Activated T-cell treated with anti-CD3 and anti-CD28 coated beads, Interleukin-2, amount 50 U/mL, for 72 hours (primary cell): ENCODE results near the gene DNAH10. TPM values are rescaled to one million over a fixed set of nuclear protein-coding genes. Genes with fewer than 3 reads are reported as not detected.
A peak's percentile ranks its signal among the peaks of the same experiment; 100 is the strongest.
"Not testable (repeated sequence)": the region's sequence is repeated elsewhere in the genome, so short reads cannot be mapped to it uniquely, and the experiment has no call there.

ENCODE experiments used
- ATAC-seq, 2 donors: fragments of 150-1000 bp; cut with Tn5 transposase; replicated peaks in 1 of 2; 2 replicates each; pipeline ENCODE4 v1.10.0; 2021; ENCODE audit warnings: moderate library complexity in 2 of 2, mild to moderate bottlenecking in 1 of 2
- DNase-seq, 2 donors: peaks; one replicate each; pipeline ENCODE4 v3.0.0; 2021 to 2022; ENCODE audit warnings: mixed read lengths in 1 of 2
- H3K27ac Mint-ChIP-seq: one replicate; pipeline ENCODE4 v1.8.0; 2022; ENCODE audit warnings: mild to moderate bottlenecking, moderate library complexity, mixed read lengths
- H3K27me3 Mint-ChIP-seq: one replicate; pipeline ENCODE4 v1.8.0; 2022; ENCODE audit warnings: low read depth, mixed read lengths
- H3K36me3 Mint-ChIP-seq, 2 donors: one replicate each; pipeline ENCODE4 v1.8.0; 2022; ENCODE audit warnings: mixed read lengths in 2 of 2, mild to moderate bottlenecking in 1 of 2; ENCODE audit not compliant: insufficient read depth in 2 of 2
- H3K4me1 Mint-ChIP-seq: one replicate; pipeline ENCODE4 v1.8.0; 2022; ENCODE audit warnings: low read depth, mixed read lengths
- H3K4me3 Mint-ChIP-seq, 2 donors: one replicate each; pipeline ENCODE4 v1.8.0; 2022; ENCODE audit warnings: mild to moderate bottlenecking in 2 of 2, mixed read lengths in 2 of 2, moderate library complexity in 2 of 2
- H3K9me3 Mint-ChIP-seq, 2 donors: one replicate each; pipeline ENCODE4 v1.8.0; 2022; ENCODE audit warnings: mixed read lengths in 2 of 2
- total RNA-seq, 2 donors: library from RNA; stranded (reverse); gene quantifications; one replicate each; pipeline ENCODE4 v1.2.3, GENCODE V29; 2022

Gene DNAH10
- total RNA-seq, 2 donors from 2014 or later, result 0.44 to 0.46 TPM

DNA sequence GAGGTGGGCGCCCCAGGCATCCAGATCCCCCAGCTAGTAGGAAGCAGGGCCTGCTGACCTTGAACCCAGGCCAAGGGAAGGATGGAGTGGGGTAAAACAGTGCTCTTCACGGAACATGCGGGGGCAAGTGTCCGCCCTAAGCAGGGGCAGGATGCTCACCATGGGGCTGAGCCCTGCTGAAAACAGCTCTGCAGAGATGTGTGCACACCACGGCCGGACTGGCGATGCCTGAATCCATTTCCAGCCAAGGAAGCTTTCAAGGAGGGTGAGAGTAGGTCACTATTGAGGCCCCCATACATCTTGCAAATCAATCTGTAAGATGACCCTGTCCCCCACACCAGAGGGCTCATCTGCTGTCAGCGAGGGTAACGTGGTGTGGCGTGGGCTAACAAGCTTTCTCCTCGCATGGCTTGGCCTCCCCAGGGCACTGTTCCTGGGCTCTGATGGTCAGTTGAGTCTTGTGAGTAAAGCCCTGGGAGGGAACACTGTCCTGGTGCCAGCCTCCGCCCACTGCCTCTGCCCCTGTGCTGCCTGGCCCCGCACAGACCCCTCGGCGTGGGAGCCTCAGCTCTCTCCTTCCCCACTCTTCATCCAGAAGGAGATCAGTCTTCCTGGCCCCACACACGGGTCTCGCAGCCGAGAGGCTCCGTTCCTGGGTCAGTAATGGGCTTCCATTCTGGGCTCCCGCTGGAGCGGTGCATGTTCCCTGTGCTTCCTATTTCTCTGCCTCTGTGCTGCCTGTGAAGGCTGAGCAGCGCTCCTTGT, 141.4 kb downstream of the DNAH10 start:
- H3K36me3 Mint-ChIP-seq, result no peaks in the 10 kb centered on the region
- no peak for ATAC-seq
- no peak for DNase-seq
- H3K27ac Mint-ChIP-seq, result no peak overlapping the region
- no peaks in the 10 kb centered on the region for H3K27me3 Mint-ChIP-seq
- H3K9me3 Mint-ChIP-seq, result no peaks in the 10 kb centered on the region
- H3K4me3 Mint-ChIP-seq, result no peak overlapping the region
- H3K4me1 Mint-ChIP-seq, result peaks cover 15% of the 10 kb centered on the region

DNA sequence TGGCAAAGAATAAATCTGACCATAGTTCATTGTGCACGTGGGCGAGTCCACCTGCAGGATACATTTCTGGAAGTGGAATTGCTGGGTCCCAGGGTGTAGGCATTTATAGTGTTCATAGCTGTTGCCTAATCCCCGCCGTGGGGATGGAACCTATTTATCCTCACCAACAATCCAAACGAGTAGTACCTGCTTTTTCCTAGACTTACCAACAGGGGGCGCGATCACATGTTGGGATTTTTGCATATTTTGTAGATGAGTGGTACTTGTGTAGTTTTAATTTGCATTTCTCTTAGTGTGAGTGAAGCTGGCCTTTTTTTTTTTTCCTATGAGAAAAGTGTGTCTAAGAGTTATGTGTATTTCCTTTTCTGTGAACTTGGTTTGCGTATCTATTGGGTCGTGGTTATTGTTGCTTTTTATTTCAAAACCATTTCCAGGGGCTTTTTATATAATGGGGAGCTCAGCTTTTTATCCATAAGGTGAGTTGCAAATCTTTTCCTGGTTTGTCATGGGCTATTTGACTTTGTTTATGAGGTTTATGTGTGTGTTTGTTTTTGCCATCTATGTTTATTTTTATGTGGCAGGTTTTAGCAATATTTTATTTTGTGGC, 143.3 kb downstream of the DNAH10 start:
- H3K36me3 Mint-ChIP-seq, result no peaks in the 10 kb centered on the region
- H3K27ac Mint-ChIP-seq, result peak overlapping the region; percentile 25
- H3K4me3 Mint-ChIP-seq, result no peak overlapping the region
- DNase-seq, result peak; percentile 55 to 74
- H3K27me3 Mint-ChIP-seq, result no peaks in the 10 kb centered on the region
- no peaks in the 10 kb centered on the region for H3K9me3 Mint-ChIP-seq
- peak; percentile 49 to 72 for ATAC-seq
- peaks cover 15% of the 10 kb centered on the region for H3K4me1 Mint-ChIP-seq

- no peaks in the 10 kb centered on the region for H3K36me3 Mint-ChIP-seq
Measured at GRCh38 chr12:123906711-123907420, 144.8 kb downstream of the DNAH10 start.

DNA sequence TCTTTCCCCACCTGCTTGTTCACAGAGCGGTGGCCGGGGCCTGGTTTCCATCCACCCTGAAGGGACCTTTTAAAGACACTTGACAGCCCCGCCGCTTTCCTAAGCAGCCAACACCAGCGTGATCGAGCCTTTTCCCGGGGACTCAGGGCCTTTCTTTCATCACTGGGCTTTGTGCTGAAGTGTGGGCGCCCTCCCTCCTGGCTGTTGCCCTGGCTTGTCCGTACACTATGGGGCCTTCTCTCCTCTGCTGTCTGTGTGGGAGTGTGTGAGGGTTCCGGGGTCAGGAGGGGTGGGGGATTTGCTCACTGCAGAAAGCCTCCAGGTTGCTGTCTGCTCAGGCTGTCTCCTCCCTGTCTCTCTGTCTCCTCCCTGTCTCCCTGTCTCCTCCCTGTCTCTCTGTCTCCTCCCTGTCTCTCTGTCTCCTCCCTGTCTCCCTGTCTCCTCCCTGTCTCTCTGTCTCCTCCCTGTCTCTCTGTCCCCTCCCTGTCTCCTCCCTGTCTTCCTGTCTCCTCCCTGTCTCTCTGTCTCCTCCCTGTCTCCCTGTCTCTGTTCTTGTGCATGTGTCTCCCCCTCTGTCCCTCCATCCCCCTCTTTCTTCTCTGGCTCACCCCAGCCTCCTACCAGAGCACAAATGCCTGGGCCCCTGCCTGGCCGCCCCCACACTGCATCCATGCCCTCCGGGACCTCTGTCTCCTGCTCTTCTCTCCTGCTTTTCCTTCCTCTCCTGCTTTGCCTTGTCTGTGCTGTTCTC, 145.8 kb downstream of the DNAH10 start:
- peaks cover 11% of the 10 kb centered on the region for H3K4me1 Mint-ChIP-seq
- no peak overlapping the region for H3K4me3 Mint-ChIP-seq
- no peak for ATAC-seq
- no peaks in the 10 kb centered on the region for H3K36me3 Mint-ChIP-seq
- no peaks in the 10 kb centered on the region for H3K9me3 Mint-ChIP-seq
- H3K27ac Mint-ChIP-seq, result no peak overlapping the region
- H3K27me3 Mint-ChIP-seq, result no peaks in the 10 kb centered on the region
- no peak for DNase-seq

More at GRCh38 chr12:123906711-123907420, 144.8 kb downstream of the DNAH10 start:
- no peaks in the 10 kb centered on the region for H3K9me3 Mint-ChIP-seq
- ATAC-seq (no peak), DNase-seq (no peak)
- H3K4me1 Mint-ChIP-seq, result peaks cover 11% of the 10 kb centered on the region
- H3K27me3 Mint-ChIP-seq, result no peaks in the 10 kb centered on the region
- no peak overlapping the region for H3K27ac Mint-ChIP-seq
- no peak overlapping the region for H3K4me3 Mint-ChIP-seq

- Mint-ChIP-seq H3K27ac (no peak overlapping the region), H3K4me3 (no peak overlapping the region)
- ATAC-seq, result no peak
Measured at GRCh38 chr12:123908884-123909725, 147.0 kb downstream of the DNAH10 start.

DNA sequence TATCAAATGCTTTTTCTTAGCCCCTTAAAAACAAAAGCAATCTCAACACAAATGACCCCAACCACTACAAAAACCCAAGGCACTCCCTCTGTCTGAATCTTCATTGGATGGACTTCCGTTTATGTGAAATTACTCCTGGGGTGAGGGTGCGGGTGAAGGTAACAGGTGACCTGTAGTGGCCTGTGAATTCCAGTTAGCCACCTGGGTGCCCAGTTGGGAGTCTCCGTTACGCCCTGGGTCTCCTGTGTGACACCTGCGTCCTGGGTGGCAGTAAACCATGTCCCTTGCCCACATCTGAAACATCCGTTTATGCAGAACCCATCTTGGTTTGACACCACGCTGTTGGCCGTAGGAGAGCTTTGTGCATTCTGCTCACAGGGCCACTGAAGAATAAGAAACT, 148.0 kb downstream of the DNAH10 start:
- H3K27ac Mint-ChIP-seq, result no peak overlapping the region
- peaks cover under 1% of the 10 kb centered on the region for H3K27me3 Mint-ChIP-seq
- H3K4me3 Mint-ChIP-seq, result no peak overlapping the region
- no peak for DNase-seq
- ATAC-seq, result peak in 1 of 2 donors; percentile 10
- H3K36me3 Mint-ChIP-seq, result no peaks in the 10 kb centered on the region
- H3K4me1 Mint-ChIP-seq, result peaks cover 11% of the 10 kb centered on the region
- no peaks in the 10 kb centered on the region for H3K9me3 Mint-ChIP-seq

More at GRCh38 chr12:123908884-123909725, 147.0 kb downstream of the DNAH10 start:
- DNase-seq, result no peak
- peaks cover 11% of the 10 kb centered on the region for H3K4me1 Mint-ChIP-seq
- no peaks in the 10 kb centered on the region for H3K9me3 Mint-ChIP-seq
- H3K36me3 Mint-ChIP-seq, result no peaks in the 10 kb centered on the region
- H3K27me3 Mint-ChIP-seq, result no peaks in the 10 kb centered on the region

GRCh38 chr12:123910761-123911193, 148.7 kb downstream of the DNAH10 start:
- DNase-seq (no peak), ATAC-seq (peak; percentile 44 to 47)
- peaks cover 5% of the 10 kb centered on the region for H3K4me1 Mint-ChIP-seq
- no peaks in the 10 kb centered on the region for H3K36me3 Mint-ChIP-seq
- no peaks in the 10 kb centered on the region for H3K9me3 Mint-ChIP-seq
- H3K27me3 Mint-ChIP-seq, result peaks cover 7% of the 10 kb centered on the region
- no peak overlapping the region for H3K4me3 Mint-ChIP-seq
- peak overlapping the region; percentile 21 for H3K27ac Mint-ChIP-seq

- not testable (repeated sequence) for H3K9me3 Mint-ChIP-seq, H3K36me3 Mint-ChIP-seq, ATAC-seq, H3K27ac Mint-ChIP-seq, DNase-seq, H3K4me3 Mint-ChIP-seq
- Mint-ChIP-seq H3K4me1 (peaks cover 12% of the 10 kb centered on the region), H3K27me3 (peaks cover 14% of the 10 kb centered on the region)
Measured at GRCh38 chr12:123911672-123912409, 149.7 kb downstream of the DNAH10 start.

DNA sequence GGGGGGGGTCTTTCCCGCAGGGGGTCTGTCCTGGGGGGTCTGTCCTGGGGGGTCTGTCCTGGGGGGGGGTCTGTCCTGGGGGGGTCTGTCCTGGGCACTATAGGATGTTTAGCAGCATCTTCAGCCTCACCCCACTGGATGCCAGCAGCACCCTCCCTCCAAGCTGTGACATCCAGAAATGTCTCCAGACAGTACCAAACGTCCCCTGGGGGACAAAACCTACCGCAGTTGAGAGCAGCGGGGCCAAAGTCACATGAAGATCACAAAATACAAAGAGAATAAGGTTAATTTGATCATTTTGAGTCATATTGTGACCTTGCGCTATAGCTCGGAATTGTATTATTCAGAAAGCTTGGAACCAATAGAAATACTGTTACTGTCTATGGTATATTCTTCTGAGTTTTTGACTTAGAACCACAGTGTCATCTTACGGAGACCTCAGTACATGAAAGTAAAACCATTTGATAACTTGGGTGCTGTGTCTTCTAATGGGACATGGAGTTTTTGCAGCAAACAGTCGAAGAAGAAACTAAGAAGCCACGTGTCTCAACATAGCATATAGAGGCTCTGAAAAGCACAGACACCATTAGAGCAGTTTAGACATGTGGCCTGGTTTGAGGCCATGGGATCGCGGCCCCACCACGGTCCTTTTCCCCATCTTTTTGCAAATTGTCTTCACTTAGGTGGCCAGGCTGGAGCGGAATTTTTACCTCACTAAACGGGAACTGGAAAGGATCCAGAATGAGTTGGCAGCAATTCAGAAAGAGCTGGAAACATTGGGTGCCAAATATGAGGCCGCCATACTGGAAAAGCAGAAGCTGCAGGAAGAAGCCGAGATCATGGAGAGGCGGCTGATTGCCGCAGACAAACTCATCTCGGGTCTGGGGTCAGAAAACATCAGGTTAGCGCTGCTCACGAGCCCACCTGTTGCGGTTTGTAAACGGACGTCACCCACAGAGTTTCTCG, 150.6 kb downstream of the DNAH10 start:
- ATAC-seq (no peak), DNase-seq (no peak)
- Mint-ChIP-seq H3K4me3 (no peak overlapping the region), H3K4me1 (peaks cover 19% of the 10 kb centered on the region), H3K9me3 (no peaks in the 10 kb centered on the region), H3K27ac (no peak overlapping the region), H3K36me3 (no peaks in the 10 kb centered on the region), H3K27me3 (peaks cover 14% of the 10 kb centered on the region)

- Mint-ChIP-seq H3K36me3 (no peaks in the 10 kb centered on the region), H3K9me3 (no peaks in the 10 kb centered on the region), H3K27me3 (peaks cover 14% of the 10 kb centered on the region), H3K4me1 (peaks cover 19% of the 10 kb centered on the region), H3K27ac (no peak overlapping the region), H3K4me3 (no peak overlapping the region)
- ATAC-seq (no peak), DNase-seq (no peak)
Measured at GRCh38 chr12:123914726-123915333, 152.7 kb downstream of the DNAH10 start.
